Adipose tissue (tissue), 3 donors: ENCODE data around the gene WIPF2. TPM values are rescaled to one million over a fixed set of nuclear protein-coding genes. Genes with fewer than 3 reads are reported as not detected.
A peak's percentile ranks its signal among the peaks of the same experiment; 100 is the strongest.

Experiments used
- H3K27ac ChIP-seq: one replicate; pipeline ENCODE4 v1.5.1; 2013; ENCODE audit warnings: low read depth, low read length
- WGBS, 3 donors: extraction: QIAGEN DNeasy Blood & Tissue Kit; methylation state at CpG; one replicate each; pipeline ENCODE4 v1.1.7; 2013; 5-methylcytosine and 5-hydroxymethylcytosine counted together
- polyA plus RNA-seq, 3 donors: library from polyadenylated mRNA; stranded (reverse); fragments of 200-250 nt; gene quantifications; one replicate each; pipeline ENCODE4 v1.2.3, GENCODE V29; 2013
- donor health status: healthy with polysubstance abuse.
- donor health status: Bipolar disorder and iron deficiency.
- donor health status: healthy.

WIPF2 gene
- polyA plus RNA-seq, 3 donors, result 6.3 to 9.0 (median 8.0) TPM

DNA sequence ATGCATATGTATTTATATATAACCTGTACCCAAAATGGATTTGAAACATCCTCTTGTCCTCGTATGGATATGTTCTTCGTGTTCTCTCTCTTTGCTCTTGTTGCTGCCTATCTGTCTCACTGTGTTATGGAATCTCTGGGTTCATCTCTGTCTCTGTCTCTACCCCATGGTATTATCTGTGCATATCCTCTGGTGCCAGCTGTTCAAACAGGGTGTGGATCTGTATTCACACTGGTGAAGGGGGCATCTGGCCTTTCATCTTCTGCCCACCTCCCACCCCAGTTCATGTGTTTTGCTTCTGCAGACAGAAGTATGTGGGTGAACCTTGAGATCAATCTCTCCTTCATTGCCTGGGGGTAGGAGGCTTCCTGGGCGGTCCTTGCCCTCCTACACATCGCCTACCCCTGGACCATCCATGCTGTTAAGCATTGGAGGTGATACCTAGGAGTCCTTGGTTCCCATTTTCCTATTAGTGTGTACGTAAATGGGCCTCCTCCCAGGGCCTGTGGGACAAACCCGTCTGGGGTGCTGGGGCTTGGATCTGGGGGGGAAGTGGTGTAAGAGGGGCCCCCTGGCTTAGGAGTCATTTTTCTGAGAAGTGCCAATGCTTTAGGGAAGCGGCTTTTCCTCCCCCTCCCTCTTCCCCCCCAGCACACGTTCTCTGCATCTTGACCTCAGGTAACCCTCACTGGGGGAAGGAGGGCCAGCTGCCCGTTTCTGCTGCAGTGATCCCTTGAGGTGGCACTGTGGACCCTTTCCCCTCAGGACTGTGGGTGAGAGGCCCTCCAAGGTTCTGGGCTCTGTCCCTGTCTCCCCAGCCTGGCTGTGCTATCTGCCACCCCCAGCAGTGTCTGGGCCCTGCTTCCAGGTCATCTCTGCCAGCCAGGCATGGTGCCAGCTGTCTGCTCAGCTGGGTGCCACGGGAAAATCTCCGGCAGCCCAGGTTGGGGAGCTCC lies 111.0 kb downstream of the WIPF2 start:
- 23 to 33% (median 26%) methylated on average over 10 to 11 of the region's 11 CpGs for WGBS, 3 donors
- H3K27ac ChIP-seq, result peak overlapping the region; percentile 51

DNA sequence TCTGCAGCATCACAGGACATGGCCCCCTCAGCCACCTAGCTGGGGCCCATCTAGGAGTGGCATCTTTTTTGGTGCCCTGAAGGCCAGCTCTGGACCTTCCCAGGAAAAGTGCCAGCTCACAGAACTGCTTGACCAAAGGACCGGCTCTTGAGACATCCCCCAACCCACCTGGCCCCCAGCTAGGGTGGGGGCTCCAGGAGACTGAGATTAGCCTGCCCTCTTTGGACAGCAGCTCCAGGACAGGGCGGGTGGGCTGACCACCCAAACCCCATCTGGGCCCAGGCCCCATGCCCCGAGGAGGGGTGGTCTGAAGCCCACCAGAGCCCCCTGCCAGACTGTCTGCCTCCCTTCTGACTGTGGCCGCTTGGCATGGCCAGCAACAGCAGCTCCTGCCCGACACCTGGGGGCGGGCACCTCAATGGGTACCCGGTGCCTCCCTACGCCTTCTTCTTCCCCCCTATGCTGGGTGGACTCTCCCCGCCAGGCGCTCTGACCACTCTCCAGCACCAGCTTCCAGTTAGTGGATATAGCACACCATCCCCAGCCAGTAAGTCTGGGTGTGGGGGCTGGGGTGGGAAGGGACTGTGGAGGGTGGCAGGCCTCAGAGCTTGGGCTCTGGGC lies 111.9 kb downstream of the WIPF2 start:
- H3K27ac ChIP-seq, result peak overlapping the region; percentile 46
- WGBS, 3 donors, result 86 to 92% (median 86%) methylated on average over 10 of the region's 10 CpGs

DNA sequence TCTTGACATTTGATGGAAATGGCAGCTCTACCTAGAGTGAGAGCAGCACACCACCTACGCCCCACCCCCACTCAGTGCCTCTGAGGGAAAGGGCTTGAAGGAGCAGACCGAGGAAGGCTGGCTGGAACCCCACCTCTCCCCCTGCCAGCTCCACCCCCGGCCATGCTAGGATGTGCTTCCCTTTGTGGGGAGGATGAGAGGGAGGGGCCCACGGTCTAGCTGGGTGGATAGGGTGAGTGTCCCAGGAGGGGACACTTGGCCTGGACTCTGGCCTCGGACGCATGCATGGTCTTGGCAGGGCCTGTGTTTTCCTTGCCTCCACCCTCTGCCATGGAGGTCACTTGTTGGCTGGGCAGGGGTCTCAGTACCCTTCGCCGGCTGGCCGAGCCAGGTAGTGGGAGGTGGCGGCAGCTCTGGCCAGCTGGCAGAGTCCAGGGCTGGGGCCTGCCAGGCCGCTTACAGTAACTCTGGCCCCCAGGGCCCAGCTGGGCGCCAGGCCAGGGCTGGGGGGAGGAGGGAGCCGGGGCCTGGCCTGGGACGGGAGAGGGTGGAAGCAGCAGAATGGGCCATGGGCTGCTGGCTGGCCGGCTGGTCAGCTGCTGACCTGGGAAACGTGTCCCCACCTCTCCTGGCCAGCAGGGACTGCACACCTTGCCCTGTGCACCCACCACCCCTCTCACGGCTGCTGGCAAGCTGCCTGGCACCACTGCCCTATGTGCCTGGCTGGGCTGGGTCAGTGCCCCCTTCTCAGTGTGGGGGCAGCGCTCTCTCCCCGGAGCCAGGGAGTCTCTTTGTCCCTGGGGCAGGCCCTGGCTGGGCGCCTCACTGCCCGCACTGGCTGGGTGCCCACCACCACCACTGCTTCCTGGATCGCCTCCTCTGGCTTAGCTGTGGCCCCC lies 112.9 kb downstream of the WIPF2 start:
- peak overlapping the region; percentile 46 for H3K27ac ChIP-seq
- WGBS, 3 donors, result 10 to 23% (median 18%) methylated on average over 19 to 22 of the region's 22 CpGs

Other genes starting within 250 kb of the WIPF2 start
- 10 to 100 TPM; 42.6 to 81.7 (median 54.8) TPM for gene PSMD3, start 238.5 kb upstream of the WIPF2 start, polyA plus RNA-seq
- gene CSF3, start 203.9 kb upstream of the WIPF2 start, polyA plus RNA-seq, result 10 to 100 TPM in 1 of 3 donors, 1 to 10 TPM in 1, under 1 TPM in 1; 0.75 to 91.0 (median 4.4) TPM
- 10 to 100 TPM; 29.2 to 55.6 (median 41.2) TPM for gene MED24, start 164.9 kb upstream of the WIPF2 start, polyA plus RNA-seq
- gene THRA, start 156.3 kb upstream of the WIPF2 start, polyA plus RNA-seq, result 10 to 100 TPM; 22.5 to 64.0 (median 60.6) TPM
- 10 to 100 TPM in 2 of 3 donors, 1 to 10 TPM in 1; 7.3 to 20.7 (median 15.0) TPM for gene NR1D1, start 118.7 kb upstream of the WIPF2 start, polyA plus RNA-seq
- 10 to 100 TPM; 33.8 to 88.4 (median 62.1) TPM for gene MSL1, start 97.3 kb upstream of the WIPF2 start, polyA plus RNA-seq
- gene CASC3, start 78.8 kb upstream of the WIPF2 start, polyA plus RNA-seq, result 10 to 100 TPM; 28.0 to 62.2 (median 43.2) TPM
- 1 to 10 TPM; 4.0 to 5.8 (median 4.5) TPM for gene RAPGEFL1, start 41.8 kb upstream of the WIPF2 start, polyA plus RNA-seq
- gene CDC6, start 68.6 kb downstream of the WIPF2 start, polyA plus RNA-seq, result 1 to 10 TPM; 1.1 to 3.1 (median 1.4) TPM
- 10 to 100 TPM in 2 of 3 donors, 1 to 10 TPM in 1; 7.8 to 54.3 (median 44.0) TPM for gene RARA, start 89.9 kb downstream of the WIPF2 start, polyA plus RNA-seq
- gene GJD3, start 145.4 kb downstream of the WIPF2 start, polyA plus RNA-seq, result 1 to 10 TPM in 1 of 3 donors, under 1 TPM in 1, not detected in 1; 0.78 to 1.0 TPM
- gene TOP2A, start 198.6 kb downstream of the WIPF2 start, polyA plus RNA-seq, result under 1 TPM; 0.34 to 0.58 (median 0.40) TPM
- gene IGFBP4, start 224.1 kb downstream of the WIPF2 start, polyA plus RNA-seq, result 1,000 to 10,000 TPM in 1 of 3 donors, 100 to 1,000 TPM in 1, 10 to 100 TPM in 1; 77.0 to 1,385 (median 621) TPM